IPS DF 6.9 (cell line): ENCODE data around the gene SYNE1.

Source experiments
- DNase-seq: peaks from one replicate; pipeline ENCODE4 v3.0.0-alpha.2; 2013; ENCODE audit warnings: low read depth, low spot score
- H3K27ac ChIP-seq: one replicate; pipeline ENCODE4 v1.5.1; 2013; ENCODE audit warnings: low read length, control low read depth
- H3K27me3 ChIP-seq: 2 replicates; pipeline ENCODE4 v1.6.1; 2013; ENCODE audit warnings: mild to moderate bottlenecking, low read length; ENCODE audit not compliant: control insufficient read depth, insufficient read depth
- H3K36me3 ChIP-seq: 2 replicates; pipeline ENCODE4 v1.6.1; 2013; ENCODE audit warnings: low read length; ENCODE audit not compliant: control insufficient read depth, insufficient read depth
- H3K4me1 ChIP-seq: 2 replicates; pipeline ENCODE4 v1.6.1; 2013; ENCODE audit warnings: low read length; ENCODE audit not compliant: control insufficient read depth, insufficient read depth
- H3K4me3 ChIP-seq: 2 replicates; pipeline ENCODE4 v1.5.1; 2013; ENCODE audit warnings: mild to moderate bottlenecking, low read length
- H3K9me3 ChIP-seq: 2 replicates; pipeline ENCODE4 v1.6.1; 2013; ENCODE audit warnings: low read length, inconsistent platforms; ENCODE audit not compliant: control insufficient read depth, insufficient read depth
- WGBS: extraction: QIAGEN DNeasy Blood & Tissue Kit; methylation state at CpG from one replicate; pipeline ENCODE4 v1.1.7; 2013; ENCODE audit warnings: mixed read lengths, missing lambda C conversion rate; ENCODE audit not compliant: insufficient read length, insufficient coverage; 5-methylcytosine and 5-hydroxymethylcytosine counted together

SYNE1 gene

GRCh38 chr6:152380351-152380767 is 256.8 kb downstream of the SYNE1 start:
- no CpG with 5 or more reads among the region's 5 CpGs for WGBS
- Histone ChIP-seq H3K36me3 (no peaks in the 10 kb centered on the region), H3K27ac (no peak overlapping the region), H3K4me1 (no peaks in the 10 kb centered on the region), H3K9me3 (no peaks in the 10 kb centered on the region), H3K27me3 (no peaks in the 10 kb centered on the region), H3K4me3 (no peak overlapping the region)
- no peak for DNase-seq

GRCh38 chr6:152379423-152379822 is 257.7 kb downstream of the SYNE1 start:
- no peaks in the 10 kb centered on the region for H3K27me3 ChIP-seq
- no peaks in the 10 kb centered on the region for H3K36me3 ChIP-seq
- no peak overlapping the region for H3K4me3 ChIP-seq
- H3K27ac ChIP-seq = no peak overlapping the region
- no peak for DNase-seq
- no peaks in the 10 kb centered on the region for H3K9me3 ChIP-seq
- H3K4me1 ChIP-seq = no peaks in the 10 kb centered on the region

GRCh38 chr6:152378169-152378568 is 259.0 kb downstream of the SYNE1 start:
- Histone ChIP-seq H3K4me3 (no peak overlapping the region), H3K27ac (no peak overlapping the region), H3K4me1 (no peaks in the 10 kb centered on the region), H3K27me3 (no peaks in the 10 kb centered on the region), H3K9me3 (no peaks in the 10 kb centered on the region), H3K36me3 (no peaks in the 10 kb centered on the region)
- no CpG with 5 or more reads among the region's 4 CpGs for WGBS
- no peak for DNase-seq

- Histone ChIP-seq H3K27ac (no peak overlapping the region), H3K9me3 (no peaks in the 10 kb centered on the region), H3K4me1 (no peaks in the 10 kb centered on the region), H3K27me3 (no peaks in the 10 kb centered on the region), H3K36me3 (no peaks in the 10 kb centered on the region), H3K4me3 (no peak overlapping the region)
- WGBS = no CpG with 5 or more reads among the region's 6 CpGs
- no peak for DNase-seq
These were observed 262.0 kb downstream of the SYNE1 start for GRCh38 chr6:152375197-152375596.

- H3K4me3 ChIP-seq = no peak overlapping the region
- H3K36me3 ChIP-seq = no peaks in the 10 kb centered on the region
- WGBS = no CpG with 5 or more reads among the region's 2 CpGs
- no peaks in the 10 kb centered on the region for H3K9me3 ChIP-seq
- no peak overlapping the region for H3K27ac ChIP-seq
- no peaks in the 10 kb centered on the region for H3K4me1 ChIP-seq
- H3K27me3 ChIP-seq = no peaks in the 10 kb centered on the region
- no peak for DNase-seq
These were observed 264.2 kb downstream of the SYNE1 start for GRCh38 chr6:152372945-152373344.

- Histone ChIP-seq H3K27ac (no peak overlapping the region), H3K4me1 (no peaks in the 10 kb centered on the region), H3K9me3 (no peaks in the 10 kb centered on the region), H3K4me3 (no peak overlapping the region), H3K36me3 (no peaks in the 10 kb centered on the region), H3K27me3 (no peaks in the 10 kb centered on the region)
- DNase-seq = no peak
These were observed 265.4 kb downstream of the SYNE1 start for GRCh38 chr6:152371775-152372174.

GRCh38 chr6:152368751-152369624 is 268.2 kb downstream of the SYNE1 start:
- H3K27ac ChIP-seq = no peak overlapping the region

GRCh38 chr6:152364866-152365265 is 272.3 kb downstream of the SYNE1 start:
- WGBS = no CpG with 5 or more reads among the region's 2 CpGs
- no peak for DNase-seq
- H3K27me3 ChIP-seq = no peaks in the 10 kb centered on the region
- no peaks in the 10 kb centered on the region for H3K36me3 ChIP-seq
- no peak overlapping the region for H3K4me3 ChIP-seq
- no peak overlapping the region for H3K27ac ChIP-seq
- H3K4me1 ChIP-seq = no peaks in the 10 kb centered on the region
- no peaks in the 10 kb centered on the region for H3K9me3 ChIP-seq

More at GRCh38 chr6:152368751-152369624, 268.2 kb downstream of the SYNE1 start:
- Histone ChIP-seq H3K36me3 (no peaks in the 10 kb centered on the region), H3K9me3 (no peaks in the 10 kb centered on the region), H3K4me1 (no peaks in the 10 kb centered on the region), H3K4me3 (no peak overlapping the region), H3K27me3 (no peaks in the 10 kb centered on the region)
- WGBS = no CpG with 5 or more reads among the region's 20 CpGs
- DNase-seq = no peak

- no peaks in the 10 kb centered on the region for H3K9me3 ChIP-seq
- no CpG with 5 or more reads among the region's 6 CpGs for WGBS
- no peaks in the 10 kb centered on the region for H3K27me3 ChIP-seq
- H3K4me3 ChIP-seq = no peak overlapping the region
- H3K4me1 ChIP-seq = no peaks in the 10 kb centered on the region
- no peaks in the 10 kb centered on the region for H3K36me3 ChIP-seq
- DNase-seq = no peak
- H3K27ac ChIP-seq = no peak overlapping the region
These were observed 277.1 kb downstream of the SYNE1 start for GRCh38 chr6:152360034-152360433.

- H3K27ac ChIP-seq = no peak overlapping the region
- H3K4me3 ChIP-seq = no peak overlapping the region
- peak; percentile 20 for DNase-seq
- H3K4me1 ChIP-seq = no peaks in the 10 kb centered on the region
- H3K9me3 ChIP-seq = no peaks in the 10 kb centered on the region
- H3K27me3 ChIP-seq = no peaks in the 10 kb centered on the region
- no CpG with 5 or more reads among the region's 2 CpGs for WGBS
- no peaks in the 10 kb centered on the region for H3K36me3 ChIP-seq
These were observed 280.5 kb downstream of the SYNE1 start for GRCh38 chr6:152356662-152357061.

GRCh38 chr6:152356016-152356415 is 281.1 kb downstream of the SYNE1 start:
- Histone ChIP-seq H3K27ac (no peak overlapping the region), H3K27me3 (no peaks in the 10 kb centered on the region), H3K4me3 (no peak overlapping the region), H3K4me1 (no peaks in the 10 kb centered on the region), H3K9me3 (no peaks in the 10 kb centered on the region), H3K36me3 (no peaks in the 10 kb centered on the region)
- no CpG with 5 or more reads among the region's 1 CpG for WGBS
- no peak for DNase-seq
